ENCODE results near the gene CHI3L1. TPM values are rescaled to one million over a fixed set of nuclear protein-coding genes. Genes with fewer than 3 reads are reported as not detected.

The CHI3L1 gene
- total RNA-seq, 4 donors from 2014 or later = 1.3 to 2.1 (median 1.7) TPM; not detected in 1

GRCh38 chr1:203135636-203136305 lies 50.7 kb downstream of the CHI3L1 start:
- no peak for DNase-seq (ENCODE audit: extremely low spot score)
- H3K4me3 ChIP-seq = no peak overlapping the region
- intact Hi-C loops (cut with DNase I) = no loop called here
- H3K4me1 ChIP-seq = peaks cover 0 to under 1% (median 0%) of the 10 kb centered on the region in 4 donors
- peaks cover 0 to 5% (median 0%) of the 10 kb centered on the region in 4 donors for H3K27me3 ChIP-seq
- TF ChIP-seq POLR2AphosphoS5 (IDR thresholded peaks at IDR 0.05) (no peak), POLR2A (IDR thresholded peaks at IDR 0.05; ENCODE audit: low read depth) (no peak), EP300 (IDR thresholded peaks at IDR 0.05) (no peak), CTCF (IDR thresholded peaks at IDR 0.05) (no peak)
- no peaks in the 10 kb centered on the region for H3K9me3 ChIP-seq
- 64% methylated on average over 8 of the region's 8 CpGs for WGBS
- no peaks in the 10 kb centered on the region for H3K36me3 ChIP-seq
- no peak overlapping the region for H3K27ac ChIP-seq (replicated peaks in 1 of 4)

- no peak overlapping the region for H3K4me3 ChIP-seq
- TF ChIP-seq POLR2AphosphoS5 (IDR thresholded peaks at IDR 0.05) (no peak), CTCF (IDR thresholded peaks at IDR 0.05) (no peak), POLR2A (IDR thresholded peaks at IDR 0.05; ENCODE audit: low read depth) (no peak), EP300 (IDR thresholded peaks at IDR 0.05) (no peak)
- no peaks in the 10 kb centered on the region for H3K9me3 ChIP-seq
- peak overlapping the region in 1 of 4 donors; percentile 16 for H3K27ac ChIP-seq (replicated peaks in 1 of 4)
- peaks cover 11 to 16% (median 14%) of the 10 kb centered on the region in 4 donors for H3K4me1 ChIP-seq
- intact Hi-C loops (cut with DNase I) = no loop called here
- H3K36me3 ChIP-seq = no peaks in the 10 kb centered on the region
- peaks cover 0 to 5% (median 0%) of the 10 kb centered on the region in 4 donors for H3K27me3 ChIP-seq
- 77% methylated on average over 12 of the region's 12 CpGs for WGBS
- DNase-seq (ENCODE audit: extremely low spot score) = no peak
Measured at GRCh38 chr1:203133970-203134725, 52.4 kb downstream of the CHI3L1 start.

- H3K27me3 ChIP-seq = peaks cover 0 to 16% (median 0%) of the 10 kb centered on the region in 4 donors
- no peaks in the 10 kb centered on the region for H3K36me3 ChIP-seq
- no peak overlapping the region for H3K27ac ChIP-seq (replicated peaks in 1 of 4)
- TF ChIP-seq CTCF (IDR thresholded peaks at IDR 0.05) = no peak
- TF ChIP-seq POLR2AphosphoS5 (IDR thresholded peaks at IDR 0.05) = no peak
- H3K9me3 ChIP-seq = no peaks in the 10 kb centered on the region
- no peak overlapping the region for H3K4me3 ChIP-seq
- no peak for DNase-seq (ENCODE audit: extremely low spot score)
- peaks cover 34 to 39% (median 37%) of the 10 kb centered on the region in 4 donors for H3K4me1 ChIP-seq
- 94% methylated on average over 7 of the region's 9 CpGs for WGBS
- intact Hi-C loops (cut with DNase I) = no loop called here
Measured at GRCh38 chr1:203131548-203132200, 54.8 kb downstream of the CHI3L1 start.

GRCh38 chr1:203130358-203130985 lies 56.0 kb downstream of the CHI3L1 start:
- Histone ChIP-seq H3K4me3 (no peak overlapping the region), H3K27ac (replicated peaks in 1 of 4) (no peak overlapping the region), H3K36me3 (no peaks in the 10 kb centered on the region), H3K4me1 (peaks cover 37 to 45% (median 43%) of the 10 kb centered on the region in 4 donors), H3K27me3 (peaks cover 0 to 21% (median 0%) of the 10 kb centered on the region in 4 donors), H3K9me3 (no peaks in the 10 kb centered on the region)
- WGBS = 81% methylated on average over 3 of the region's 3 CpGs
- no peak for DNase-seq (ENCODE audit: extremely low spot score)
- intact Hi-C loops (cut with DNase I) = no loop called here
- no peak for TF ChIP-seq EP300 (IDR thresholded peaks at IDR 0.05)
- no peak for TF ChIP-seq CTCF (IDR thresholded peaks at IDR 0.05)
- TF ChIP-seq POLR2A (IDR thresholded peaks at IDR 0.05; ENCODE audit: low read depth) = no peak
- TF ChIP-seq POLR2AphosphoS5 (IDR thresholded peaks at IDR 0.05) = no peak

All from esophagus muscularis mucosa (tissue), 4 donors.